DOHH2 (cell line): ENCODE results near the gene LIPA.

Experiments used
- CTCF ChIP-seq: fragments of 200-600 bp; sonication (generic); IDR thresholded peaks from one replicate; pipeline ENCODE4 v1.5.1; 2014; ENCODE audit warnings: antibody characterized with exemption, mild to moderate bottlenecking, low read depth, low read length; ENCODE audit not compliant: poor library complexity, severe bottlenecking
- EZH2phosphoT487 ChIP-seq: fragments of 200-600 bp; sonication (generic); IDR thresholded peaks from 2 replicates; pipeline ENCODE4 v1.6.1; 2017; ENCODE audit warnings: borderline replicate concordance, mild to moderate bottlenecking, antibody characterized with exemption, low read length, moderate library complexity, mixed read lengths

- no peak for TF ChIP-seq CTCF
- TF ChIP-seq EZH2phosphoT487, result no peak
These were observed 50.1 kb downstream of the LIPA start for GRCh38 chr10:89201345-89202032.
